MM.1S (cell line): Measurements from ENCODE around the gene U2AF1L4.

ENCODE experiments used
- DNase-seq: peaks from one replicate; pipeline ENCODE4 v3.0.0-alpha.2; 2015
- H2AFZ ChIP-seq: fragments of 300-600 bp; sonication (generic); 2 replicates; pipeline ENCODE4 v1.6.0; 2016; ENCODE audit warnings: antibody characterized with exemption, low read length
- H3F3A ChIP-seq: fragments of 300-600 bp; sonication (generic); 2 replicates; pipeline ENCODE4 v1.6.1; 2016; ENCODE audit warnings: mild to moderate bottlenecking, antibody characterized with exemption, low read length, moderate library complexity, mixed read lengths; ENCODE audit not compliant: insufficient read depth
- H3K27ac ChIP-seq: fragments of 300-600 bp; sonication (generic); 2 replicates; pipeline ENCODE4 v1.5.1; 2016; ENCODE audit warnings: mild to moderate bottlenecking, low read length
- H3K27me3 ChIP-seq: fragments of 300-600 bp; sonication (generic); replicated peaks from 2 replicates; pipeline ENCODE4 v1.6.0; 2016; ENCODE audit warnings: low read length; ENCODE audit not compliant: insufficient read depth
- H3K36me3 ChIP-seq: fragments of 300-600 bp; sonication (generic); replicated peaks from 2 replicates; pipeline ENCODE4 v1.6.1; 2016; ENCODE audit warnings: mild to moderate bottlenecking, low read length, mixed read lengths; ENCODE audit not compliant: insufficient read depth
- H3K4me1 ChIP-seq: fragments of 300-600 bp; sonication (generic); 2 replicates; pipeline ENCODE4 v1.6.1; 2016; ENCODE audit warnings: low read length, mixed read lengths
- H3K4me2 ChIP-seq: fragments of 300-600 bp; sonication (generic); 2 replicates; pipeline ENCODE4 v1.6.0; 2016; ENCODE audit warnings: low read depth, low read length
- H3K4me3 ChIP-seq: fragments of 300-600 bp; sonication (generic); 2 replicates; pipeline ENCODE4 v1.5.1; 2016; ENCODE audit warnings: low read length, mixed read lengths
- H3K79me2 ChIP-seq: fragments of 300-600 bp; sonication (generic); 2 replicates; pipeline ENCODE4 v1.6.1; 2016; ENCODE audit warnings: mixed run types, low read length, mixed read lengths
- H3K9ac ChIP-seq: fragments of 300-600 bp; sonication (generic); 2 replicates; pipeline ENCODE4 v1.6.1; 2016; ENCODE audit warnings: low read length, mixed read lengths
- H3K9me2 ChIP-seq: fragments of 300-600 bp; sonication (generic); replicated peaks from 2 replicates; pipeline ENCODE4 v1.6.1; 2016; ENCODE audit warnings: mild to moderate bottlenecking, low read length, mixed read lengths; ENCODE audit not compliant: insufficient read depth
- H3K9me3 ChIP-seq: fragments of 300-600 bp; sonication (generic); replicated peaks from 2 replicates; pipeline ENCODE4 v1.6.1; 2016; ENCODE audit warnings: mild to moderate bottlenecking, low read length, mixed read lengths; ENCODE audit not compliant: insufficient read depth
- H4K20me1 ChIP-seq: fragments of 300-600 bp; sonication (generic); 2 replicates; pipeline ENCODE4 v1.6.1; 2016; ENCODE audit warnings: mild to moderate bottlenecking, low read length, moderate library complexity, mixed read lengths; ENCODE audit not compliant: insufficient read depth
- CTCF ChIP-seq: fragments of 300-600 bp; sonication (generic); IDR thresholded peaks from 2 replicates; pipeline ENCODE4 v1.5.1; 2016; ENCODE audit warnings: antibody characterized with exemption, low read length, mixed read lengths
- EZH2 ChIP-seq: fragments of 300-600 bp; sonication (generic); optimal IDR thresholded peaks from 2 replicates; pipeline ENCODE3; 2017; ENCODE audit warnings: low read depth, mild to moderate bottlenecking, antibody characterized with exemption, low read length, mixed read lengths
- EZH2phosphoT487 ChIP-seq: fragments of 300-600 bp; sonication (generic); IDR thresholded peaks from 2 replicates; pipeline ENCODE4 v1.6.1; 2018; ENCODE audit warnings: antibody characterized with exemption, low read length

The U2AF1L4 gene

GRCh38 chr19:35721374-35721773 is 23.8 kb downstream of the U2AF1L4 start:
- Histone ChIP-seq H3F3A (peaks cover 4% of the 10 kb centered on the region; the same call in 1 of the 2 replicates), H3K79me2 (peaks cover 40% of the 10 kb centered on the region), H3K36me3 (0 out of 2 replicates have a peak, but pooled peaks cover 6% of the 10 kb centered on the region), H2AFZ (no peak overlapping the region), H3K9me3 (no peaks in the 10 kb centered on the region), H3K4me3 (no peak overlapping the region), H3K27me3 (no peaks in the 10 kb centered on the region), H4K20me1 (no peaks in the 10 kb centered on the region), H3K4me1 (0 out of 2 replicates have a peak, but pooled peaks cover 4% of the 10 kb centered on the region), H3K4me2 (no peak overlapping the region), H3K27ac (no peak overlapping the region), H3K9me2 (no peaks in the 10 kb centered on the region), H3K9ac (no peak overlapping the region)
- no peak for DNase-seq
- no peak for TF ChIP-seq EZH2
- no peak for TF ChIP-seq EZH2phosphoT487
- no peak for TF ChIP-seq CTCF

DNA sequence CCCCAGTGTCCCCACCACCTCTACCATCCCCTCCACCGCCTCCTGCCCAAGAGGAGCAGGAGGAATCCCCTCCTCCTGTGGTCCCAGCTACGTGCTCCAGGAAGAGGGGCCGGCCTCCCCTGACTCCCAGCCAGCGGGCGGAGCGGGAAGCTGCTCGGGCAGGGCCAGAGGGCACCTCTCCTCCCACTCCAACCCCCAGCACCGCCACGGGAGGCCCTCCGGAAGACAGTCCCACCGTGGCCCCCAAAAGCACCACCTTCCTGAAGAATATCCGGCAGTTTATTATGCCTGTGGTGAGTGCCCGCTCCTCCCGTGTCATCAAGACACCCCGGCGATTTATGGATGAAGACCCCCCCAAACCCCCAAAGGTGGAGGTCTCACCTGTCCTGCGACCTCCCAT is 24.6 kb downstream of the U2AF1L4 start:
- Histone ChIP-seq H3K27me3 (no peaks in the 10 kb centered on the region), H3K9me3 (no peaks in the 10 kb centered on the region), H2AFZ (no peak overlapping the region), H3K4me1 (peaks cover 9% of the 10 kb centered on the region; the same call in 1 of the 2 replicates), H3K27ac (no peak overlapping the region), H3K4me2 (no peak overlapping the region), H3K4me3 (no peak overlapping the region), H4K20me1 (no peaks in the 10 kb centered on the region), H3K79me2 (peaks cover 40% of the 10 kb centered on the region), H3K9ac (no peak overlapping the region), H3F3A (peaks cover 7% of the 10 kb centered on the region; the same call in 1 of the 2 replicates), H3K36me3 (0 out of 2 replicates have a peak, but pooled peaks cover under 1% of the 10 kb centered on the region), H3K9me2 (no peaks in the 10 kb centered on the region)
- DNase-seq = no peak
- no peak for TF ChIP-seq CTCF
- no peak for TF ChIP-seq EZH2phosphoT487
- no peak for TF ChIP-seq EZH2

DNA sequence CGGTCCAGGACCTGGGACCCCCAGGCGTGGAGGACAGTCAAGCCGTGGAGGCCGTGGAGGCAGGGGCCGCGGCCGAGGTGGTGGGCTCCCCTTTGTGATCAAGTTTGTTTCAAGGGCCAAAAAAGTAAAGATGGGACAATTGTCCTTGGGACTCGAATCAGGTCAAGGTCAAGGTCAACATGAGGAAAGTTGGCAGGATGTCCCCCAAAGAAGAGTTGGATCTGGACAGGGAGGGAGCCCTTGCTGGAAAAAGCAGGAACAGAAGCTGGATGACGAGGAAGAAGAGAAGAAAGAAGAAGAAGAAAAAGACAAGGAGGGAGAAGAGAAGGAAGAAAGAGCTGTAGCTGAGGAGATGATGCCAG is 25.1 kb downstream of the U2AF1L4 start:
- no peak overlapping the region for H3K27ac ChIP-seq
- H3K4me3 ChIP-seq = no peak overlapping the region
- H3K9me2 ChIP-seq = no peaks in the 10 kb centered on the region
- H3K79me2 ChIP-seq = peaks cover 40% of the 10 kb centered on the region
- no peaks in the 10 kb centered on the region for H3K27me3 ChIP-seq
- H3K9ac ChIP-seq = no peak overlapping the region
- H2AFZ ChIP-seq = no peak overlapping the region
- TF ChIP-seq EZH2 = no peak
- no peak for TF ChIP-seq CTCF
- no peak for TF ChIP-seq EZH2phosphoT487
- no peaks in the 10 kb centered on the region for H4K20me1 ChIP-seq
- H3K4me2 ChIP-seq = no peak overlapping the region
- DNase-seq = no peak
- peaks cover 9% of the 10 kb centered on the region; the same call in 1 of the 2 replicates for H3K4me1 ChIP-seq
- H3F3A ChIP-seq = peaks cover 7% of the 10 kb centered on the region; the same call in 1 of the 2 replicates
- H3K9me3 ChIP-seq = no peaks in the 10 kb centered on the region
- H3K36me3 ChIP-seq = no peaks in the 10 kb centered on the region
